Measurements from ENCODE around the gene SCGB1D1. TPM values are rescaled to one million over a fixed set of nuclear protein-coding genes. Genes with fewer than 3 reads are reported as not detected.
"Not testable (repeated sequence)": the region's sequence is repeated elsewhere in the genome, so short reads cannot be mapped to it uniquely, and the experiment has no call there.

Gene SCGB1D1
- total RNA-seq, 2 donors from 2014 or later = not detected

- Histone ChIP-seq H3K4me1 (no peaks in the 10 kb centered on the region), H3K27me3 (peaks cover 3% of the 10 kb centered on the region), H3K9me3 (no peaks in the 10 kb centered on the region), H3K27ac (no peak overlapping the region), H3K4me3 (no peak overlapping the region), H3K9ac (ENCODE audit: low read depth in 2 of 2, low read length in 2 of 2) (no peak overlapping the region), H3K36me3 (no peaks in the 10 kb centered on the region)
- TF ChIP-seq CTCF (IDR thresholded peaks at IDR 0.05) = no peak
- no peak for DNase-seq
- intact Hi-C loops (cut with DNase I) = no loop called here
Observed at GRCh38 chr11:62179995-62180394, 10.0 kb upstream of the SCGB1D1 start.

GRCh38 chr11:62181097-62181496 is 8.9 kb upstream of the SCGB1D1 start:
- no peaks in the 10 kb centered on the region for H3K36me3 ChIP-seq
- no peaks in the 10 kb centered on the region for H3K4me1 ChIP-seq
- H3K4me3 ChIP-seq = no peak overlapping the region
- TF ChIP-seq CTCF (IDR thresholded peaks at IDR 0.05) = no peak
- no peak overlapping the region for H3K27ac ChIP-seq
- intact Hi-C loops (cut with DNase I) = no loop called here
- H3K9me3 ChIP-seq = no peaks in the 10 kb centered on the region
- DNase-seq = no peak
- no peaks in the 10 kb centered on the region for H3K27me3 ChIP-seq
- no peak overlapping the region for H3K9ac ChIP-seq (ENCODE audit: low read depth in 2 of 2, low read length in 2 of 2)

- Histone ChIP-seq H3K9me3 (no peaks in the 10 kb centered on the region), H3K27me3 (no peaks in the 10 kb centered on the region), H3K4me1 (no peaks in the 10 kb centered on the region), H3K36me3 (no peaks in the 10 kb centered on the region), H3K9ac (ENCODE audit: low read depth in 2 of 2, low read length in 2 of 2) (no peak overlapping the region), H3K27ac (no peak overlapping the region), H3K4me3 (no peak overlapping the region)
- TF ChIP-seq CTCF (IDR thresholded peaks at IDR 0.05) = no peak
- intact Hi-C loops (cut with DNase I) = no loop called here
- peak; percentile 23 for DNase-seq
Observed at GRCh38 chr11:62182147-62182891, 7.7 kb upstream of the SCGB1D1 start.

- no peak overlapping the region for H3K9ac ChIP-seq (ENCODE audit: low read depth in 2 of 2, low read length in 2 of 2)
- no peaks in the 10 kb centered on the region for H3K4me1 ChIP-seq
- H3K27me3 ChIP-seq = no peaks in the 10 kb centered on the region
- no peaks in the 10 kb centered on the region for H3K36me3 ChIP-seq
- H3K4me3 ChIP-seq = no peak overlapping the region
- no peak for TF ChIP-seq CTCF (IDR thresholded peaks at IDR 0.05)
- H3K9me3 ChIP-seq = no peaks in the 10 kb centered on the region
- H3K27ac ChIP-seq = no peak overlapping the region
- no peak for DNase-seq
- intact Hi-C loops (cut with DNase I) = no loop called here
Observed at GRCh38 chr11:62186195-62186594, 3.8 kb upstream of the SCGB1D1 start.

GRCh38 chr11:62193952-62194351 is 3.9 kb downstream of the SCGB1D1 start:
- Histone ChIP-seq H3K9ac (ENCODE audit: low read depth in 2 of 2, low read length in 2 of 2) (no peak overlapping the region), H3K27ac (no peak overlapping the region), H3K9me3 (no peaks in the 10 kb centered on the region), H3K27me3 (no peaks in the 10 kb centered on the region), H3K4me1 (no peaks in the 10 kb centered on the region), H3K4me3 (no peak overlapping the region), H3K36me3 (no peaks in the 10 kb centered on the region)
- TF ChIP-seq CTCF (IDR thresholded peaks at IDR 0.05) = no peak
- DNase-seq = no peak
- intact Hi-C loops (cut with DNase I) = no loop called here

- H3K4me1 ChIP-seq; H3K27ac ChIP-seq; intact Hi-C loops (cut with DNase I); H3K36me3 ChIP-seq; H3K27me3 ChIP-seq; H3K4me3 ChIP-seq; H3K9me3 ChIP-seq; DNase-seq; H3K9ac ChIP-seq (ENCODE audit: low read depth in 2 of 2, low read length in 2 of 2): not testable (repeated sequence)
Observed at GRCh38 chr11:62195010-62195409, 5.0 kb downstream of the SCGB1D1 start.
